Stimulated activated CD8-positive, alpha-beta memory T cell treated with anti-CD3 and anti-CD28 coated beads, Interleukin-4, amount 100 ng/mL, for 24 hours (primary cell): ENCODE measurements around the gene ANTXRL.
"Not testable (repeated sequence)": the region's sequence is repeated elsewhere in the genome, so short reads cannot be mapped to it uniquely, and the experiment has no call there.

Experiments used
- DNase-seq: peaks from one replicate; pipeline ENCODE4 v3.0.0-alpha.2; 2020; ENCODE audit warnings: low read depth

The ANTXRL gene

GRCh38 chr10:46254467-46254866, 32.3 kb upstream of the ANTXRL start:
- no peak for DNase-seq

GRCh38 chr10:46255210-46255609, 31.6 kb upstream of the ANTXRL start:
- DNase-seq: not testable (repeated sequence)

GRCh38 chr10:46255801-46256747, 30.7 kb upstream of the ANTXRL start:
- DNase-seq: peak; percentile 35

GRCh38 chr10:46257099-46257498, 29.7 kb upstream of the ANTXRL start:
- no peak for DNase-seq

- not testable (repeated sequence) for DNase-seq
These were observed 23.8 kb upstream of the ANTXRL start for GRCh38 chr10:46262906-46263560.

GRCh38 chr10:46263831-46264268, 22.9 kb upstream of the ANTXRL start:
- no peak for DNase-seq

- DNase-seq: no peak
These were observed 22.5 kb upstream of the ANTXRL start for GRCh38 chr10:46264336-46264735.

GRCh38 chr10:46264737-46265368, 21.9 kb upstream of the ANTXRL start:
- no peak for DNase-seq

- not testable (repeated sequence) for DNase-seq
These were observed 21.1 kb upstream of the ANTXRL start for GRCh38 chr10:46265566-46266305.

- no peak for DNase-seq
These were observed 20.4 kb upstream of the ANTXRL start for GRCh38 chr10:46266306-46266985.

GRCh38 chr10:46267132-46267985, 19.4 kb upstream of the ANTXRL start:
- DNase-seq: no peak

- no peak for DNase-seq
These were observed 18.5 kb upstream of the ANTXRL start for GRCh38 chr10:46268076-46268881.

GRCh38 chr10:46269554-46270053, 17.2 kb upstream of the ANTXRL start:
- DNase-seq: not testable (repeated sequence)

- DNase-seq: no peak
These were observed 16.5 kb upstream of the ANTXRL start for GRCh38 chr10:46270086-46270811.

- DNase-seq: not testable (repeated sequence)
These were observed 15.8 kb upstream of the ANTXRL start for GRCh38 chr10:46270963-46271530.

- DNase-seq: not testable (repeated sequence)
These were observed 14.8 kb upstream of the ANTXRL start for GRCh38 chr10:46271795-46272499.

GRCh38 chr10:46272863-46273415, 13.9 kb upstream of the ANTXRL start:
- no peak for DNase-seq
